Activated T-helper 1 cell treated with anti-CD3 and anti-CD28 coated beads, Interleukin-12 subunit alpha, Interleukin-12 subunit beta, Interleukin-2, Interleukin-4 antibody, amounts not matched to agents 30 ng/mL and 10 ng/mL and 1 ng/mL, durations not matched to agents 14 hours and 24 hours and 36 hours (primary cell): ENCODE data around the gene APOBEC3G. TPM values are rescaled to one million over a fixed set of nuclear protein-coding genes. Genes with fewer than 3 reads are reported as not detected.

Experiments
- DNase-seq: peaks from one replicate; pipeline ENCODE4 v3.0.0; 2021; ENCODE audit warnings: low spot score
- H3K27ac Mint-ChIP-seq: one replicate; pipeline ENCODE4 v1.8.0; 2021; ENCODE audit warnings: mild to moderate bottlenecking, mixed read lengths
- H3K27me3 Mint-ChIP-seq: one replicate; pipeline ENCODE4 v1.8.0; 2022; ENCODE audit warnings: mild to moderate bottlenecking, moderate library complexity, mixed read lengths; ENCODE audit not compliant: insufficient read depth
- H3K36me3 Mint-ChIP-seq: one replicate; pipeline ENCODE4 v1.8.0; 2021; ENCODE audit warnings: low read depth, mixed read lengths
- H3K4me1 Mint-ChIP-seq: one replicate; pipeline ENCODE4 v1.8.0; 2021; ENCODE audit warnings: low read depth, mixed read lengths
- H3K4me3 Mint-ChIP-seq: one replicate; pipeline ENCODE4 v1.8.0; 2021; ENCODE audit warnings: mild to moderate bottlenecking, moderate library complexity, mixed read lengths
- H3K9me3 Mint-ChIP-seq: one replicate; pipeline ENCODE4 v1.8.0; 2021; ENCODE audit warnings: mixed read lengths
- intact Hi-C: fragments of 100-400 bp; cut with micrococcal nuclease; formaldehyde crosslinking; loops from one replicate; pipeline ENCODE4 v1.15.1; 2024
- total RNA-seq: library from RNA; stranded (reverse); gene quantifications from 2 replicates; pipeline ENCODE4 v1.2.3, GENCODE V29; 2022

Gene APOBEC3G
- total RNA-seq, 1 donor from 2014 or later = 53.7 TPM

DNA sequence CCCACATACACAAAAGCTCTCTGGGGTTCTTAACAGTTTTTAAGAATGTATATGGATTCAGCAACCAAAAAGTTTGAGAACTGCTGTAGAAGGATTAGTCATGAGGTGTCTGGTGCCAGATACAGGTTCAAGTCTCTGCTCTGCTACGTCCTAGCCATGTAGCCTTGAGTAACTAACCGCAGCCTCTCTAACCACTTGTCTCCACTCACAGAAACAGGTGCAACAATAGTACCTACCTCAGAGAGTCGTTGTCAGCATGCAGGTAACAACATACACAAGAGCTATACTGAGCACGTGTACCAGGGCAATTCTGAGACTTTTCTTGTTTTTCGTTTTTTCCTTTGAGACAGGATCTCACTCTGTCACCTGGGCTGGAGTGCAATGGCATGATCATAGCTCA, 48.5 kb downstream of the APOBEC3G start:
- no peak overlapping the region for H3K4me3 Mint-ChIP-seq
- H3K9me3 Mint-ChIP-seq = no peaks in the 10 kb centered on the region
- intact Hi-C loops = no loop called here
- peaks cover 15% of the 10 kb centered on the region for H3K4me1 Mint-ChIP-seq
- no peaks in the 10 kb centered on the region for H3K27me3 Mint-ChIP-seq
- H3K36me3 Mint-ChIP-seq = no peaks in the 10 kb centered on the region
- DNase-seq = no peak
- no peak overlapping the region for H3K27ac Mint-ChIP-seq

DNA sequence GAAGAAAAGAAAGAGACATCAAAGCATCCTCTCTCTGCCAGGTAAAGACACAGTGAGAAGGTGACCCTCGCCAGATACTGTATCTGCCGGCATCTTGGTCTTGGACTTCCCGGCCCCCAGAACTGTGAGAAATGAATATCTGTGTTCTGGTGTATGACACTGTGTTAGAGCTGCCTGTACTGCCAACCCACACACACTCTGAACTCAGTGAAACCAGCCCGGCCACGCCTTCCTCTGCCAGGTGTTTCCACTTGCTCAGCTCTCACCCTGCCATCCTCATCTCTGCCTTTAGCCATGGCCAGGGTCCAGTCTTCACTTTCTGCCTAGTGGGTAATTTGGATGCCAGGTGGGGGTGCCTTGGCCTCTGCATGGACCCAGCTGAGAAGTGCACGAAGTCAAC, 51.4 kb downstream of the APOBEC3G start:
- peaks cover 7% of the 10 kb centered on the region for H3K4me1 Mint-ChIP-seq
- no peaks in the 10 kb centered on the region for H3K36me3 Mint-ChIP-seq
- intact Hi-C loops = no loop called here
- H3K27me3 Mint-ChIP-seq = no peaks in the 10 kb centered on the region
- no peak overlapping the region for H3K4me3 Mint-ChIP-seq
- H3K27ac Mint-ChIP-seq = no peak overlapping the region
- H3K9me3 Mint-ChIP-seq = no peaks in the 10 kb centered on the region
- no peak for DNase-seq

GRCh38 chr22:39129081-39129480, 52.0 kb downstream of the APOBEC3G start:
- H3K27ac Mint-ChIP-seq = no peak overlapping the region
- H3K9me3 Mint-ChIP-seq = no peaks in the 10 kb centered on the region
- no peak for DNase-seq
- intact Hi-C loops = no loop called here
- H3K4me1 Mint-ChIP-seq = peaks cover 7% of the 10 kb centered on the region
- H3K4me3 Mint-ChIP-seq = no peak overlapping the region
- no peaks in the 10 kb centered on the region for H3K36me3 Mint-ChIP-seq
- no peaks in the 10 kb centered on the region for H3K27me3 Mint-ChIP-seq

- no peaks in the 10 kb centered on the region for H3K36me3 Mint-ChIP-seq
- H3K9me3 Mint-ChIP-seq = no peaks in the 10 kb centered on the region
- no peak overlapping the region for H3K4me3 Mint-ChIP-seq
- H3K27ac Mint-ChIP-seq = no peak overlapping the region
- no peaks in the 10 kb centered on the region for H3K27me3 Mint-ChIP-seq
- peaks cover 7% of the 10 kb centered on the region for H3K4me1 Mint-ChIP-seq
- no peak for DNase-seq
- intact Hi-C loops = no loop called here
Observed at GRCh38 chr22:39129746-39130145, 52.7 kb downstream of the APOBEC3G start.

DNA sequence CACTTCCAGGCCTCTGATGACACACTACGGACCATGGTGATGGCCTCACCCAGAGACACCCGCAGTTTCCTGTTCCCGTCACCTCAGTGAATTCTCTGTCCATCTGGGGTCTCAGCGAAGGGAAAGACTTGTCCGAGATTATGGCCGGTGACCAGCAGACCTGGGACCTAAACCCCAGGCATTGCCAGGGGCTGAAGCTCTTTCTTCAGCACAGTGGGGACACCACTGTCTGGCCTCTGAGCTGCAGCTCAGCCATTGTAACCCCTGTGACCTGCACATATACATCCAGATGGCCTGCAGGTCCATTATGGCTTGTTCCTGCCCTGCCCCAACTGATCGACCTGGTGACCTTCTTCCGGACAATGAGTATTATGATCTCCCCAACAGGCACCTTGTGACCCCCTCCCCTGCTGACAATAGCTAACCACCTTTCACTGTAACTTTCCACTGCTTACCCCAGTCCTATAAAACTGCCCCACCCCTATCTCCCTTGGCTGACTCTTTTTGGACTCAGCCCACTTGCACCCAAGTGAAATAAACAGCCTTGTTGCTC, 53.2 kb downstream of the APOBEC3G start:
- no peaks in the 10 kb centered on the region for H3K9me3 Mint-ChIP-seq
- DNase-seq = no peak
- intact Hi-C loops = no loop called here
- H3K27ac Mint-ChIP-seq = no peak overlapping the region
- H3K27me3 Mint-ChIP-seq = no peaks in the 10 kb centered on the region
- no peak overlapping the region for H3K4me3 Mint-ChIP-seq
- peaks cover 7% of the 10 kb centered on the region for H3K4me1 Mint-ChIP-seq
- no peaks in the 10 kb centered on the region for H3K36me3 Mint-ChIP-seq

- Mint-ChIP-seq H3K27me3 (no peaks in the 10 kb centered on the region), H3K27ac (no peak overlapping the region), H3K4me3 (no peak overlapping the region), H3K36me3 (no peaks in the 10 kb centered on the region), H3K9me3 (no peaks in the 10 kb centered on the region), H3K4me1 (peaks cover 7% of the 10 kb centered on the region)
- intact Hi-C loops = no loop called here
- no peak for DNase-seq
Observed at GRCh38 chr22:39130892-39131855, 54.1 kb downstream of the APOBEC3G start.

DNA sequence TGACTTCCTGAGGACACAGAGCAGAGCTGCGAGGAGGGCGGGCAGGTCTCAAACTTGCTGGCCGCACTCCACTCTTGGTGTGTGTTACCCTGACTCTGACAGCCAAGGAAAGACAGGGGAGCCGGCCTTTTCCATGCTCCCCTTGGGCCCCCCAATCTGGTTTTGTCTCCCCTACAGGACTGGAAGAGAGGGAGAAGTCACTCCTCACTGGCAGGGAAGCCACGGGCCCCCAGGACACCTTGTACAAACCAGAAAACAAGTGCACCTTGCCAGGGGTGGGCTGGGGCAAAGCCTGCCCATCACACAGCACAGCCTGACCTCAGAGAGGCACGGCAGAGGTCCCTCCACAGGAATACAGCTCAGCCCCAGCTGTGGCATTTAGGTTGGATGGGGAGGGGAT, 55.2 kb downstream of the APOBEC3G start:
- Mint-ChIP-seq H3K36me3 (no peaks in the 10 kb centered on the region), H3K4me3 (no peak overlapping the region)

DNA sequence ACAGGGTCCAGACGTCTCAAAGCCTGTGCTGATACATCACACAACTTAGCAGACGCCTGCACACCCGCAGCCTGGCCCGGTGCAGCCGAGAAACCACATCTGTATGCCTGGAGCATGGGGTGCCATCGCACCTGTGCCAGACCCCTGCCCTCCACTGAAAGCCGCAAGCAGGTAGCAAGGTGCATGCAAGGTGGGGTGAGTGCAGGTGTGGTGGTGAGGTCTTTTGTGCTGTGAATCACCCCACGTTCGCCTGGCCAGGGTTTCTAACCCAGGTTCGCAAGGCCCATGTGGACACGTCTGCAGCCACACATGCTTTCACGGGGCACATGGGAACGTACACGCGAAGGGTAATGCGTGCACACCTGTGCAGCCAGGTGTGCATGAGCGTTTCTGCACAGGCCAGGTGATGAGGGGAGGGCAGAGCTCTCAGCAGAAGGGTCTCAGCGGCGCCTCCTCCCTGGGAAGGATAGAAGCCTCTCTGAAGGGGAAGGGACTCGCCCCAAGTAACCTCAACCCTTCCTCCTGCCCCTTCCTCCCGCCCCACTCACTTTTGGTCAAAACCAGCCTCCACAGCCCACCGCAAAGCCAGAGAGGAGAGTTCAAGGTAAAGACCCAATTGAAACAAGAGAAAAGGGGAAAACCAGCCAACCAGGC, 55.9 kb downstream of the APOBEC3G start:
- Mint-ChIP-seq H3K9me3 (no peaks in the 10 kb centered on the region), H3K36me3 (no peaks in the 10 kb centered on the region), H3K4me1 (peaks cover 7% of the 10 kb centered on the region), H3K27me3 (peaks cover 2% of the 10 kb centered on the region), H3K27ac (no peak overlapping the region), H3K4me3 (no peak overlapping the region)
- no peak for DNase-seq
- intact Hi-C loops = no loop called here

More for the DNA sequence above, 55.2 kb downstream of the APOBEC3G start:
- H3K27ac Mint-ChIP-seq = no peak overlapping the region
- no peak for DNase-seq
- peaks cover 2% of the 10 kb centered on the region for H3K27me3 Mint-ChIP-seq
- no peaks in the 10 kb centered on the region for H3K9me3 Mint-ChIP-seq
- intact Hi-C loops = no loop called here
- peaks cover 7% of the 10 kb centered on the region for H3K4me1 Mint-ChIP-seq

GRCh38 chr22:39133871-39134270, 56.8 kb downstream of the APOBEC3G start:
- no peak for DNase-seq
- peaks cover 7% of the 10 kb centered on the region for H3K4me1 Mint-ChIP-seq

DNA sequence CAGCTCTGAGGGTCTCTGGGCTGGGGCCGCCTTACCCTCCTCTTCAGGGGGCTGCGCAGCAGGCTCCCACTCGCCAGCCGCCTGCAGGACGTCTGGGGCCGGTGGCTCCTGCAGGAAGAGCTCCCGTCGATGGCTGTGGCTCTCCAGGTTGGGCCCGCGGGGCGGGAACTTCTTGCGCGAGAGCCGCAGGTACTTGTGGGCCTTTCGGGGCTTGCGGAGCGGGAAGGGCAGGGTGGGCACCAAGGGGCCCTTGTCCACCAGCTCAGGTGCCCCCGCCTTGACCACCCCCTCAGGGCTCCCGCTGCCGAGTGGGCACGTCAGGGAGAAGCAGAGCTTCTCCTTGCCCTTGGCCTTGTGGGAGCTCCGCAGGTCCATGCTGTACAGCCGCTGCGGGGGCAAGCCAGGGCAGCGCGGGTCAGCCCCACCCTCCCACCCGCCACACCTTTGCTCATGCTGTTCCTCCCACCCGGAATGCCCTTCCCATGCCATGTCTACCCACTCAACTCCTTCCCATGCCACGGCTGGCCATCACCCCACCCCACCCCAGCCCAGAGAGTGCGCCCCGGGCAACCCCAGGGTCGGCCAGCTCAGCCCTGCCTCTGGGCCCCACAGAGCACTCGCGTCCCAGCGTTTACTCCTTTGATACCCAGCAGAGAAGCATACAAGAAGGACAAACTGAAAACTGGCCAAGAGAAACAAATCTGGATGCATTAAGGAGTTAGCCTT, 57.5 kb downstream of the APOBEC3G start:
- no peak for DNase-seq
- Mint-ChIP-seq H3K9me3 (no peaks in the 10 kb centered on the region), H3K27me3 (peaks cover 2% of the 10 kb centered on the region), H3K4me3 (no peak overlapping the region), H3K4me1 (peaks cover 7% of the 10 kb centered on the region), H3K36me3 (no peaks in the 10 kb centered on the region), H3K27ac (no peak overlapping the region)
- intact Hi-C loops = no loop called here

More at GRCh38 chr22:39133871-39134270, 56.8 kb downstream of the APOBEC3G start:
- H3K27me3 Mint-ChIP-seq = peaks cover 2% of the 10 kb centered on the region
- H3K27ac Mint-ChIP-seq = no peak overlapping the region
- intact Hi-C loops = no loop called here
- H3K36me3 Mint-ChIP-seq = no peaks in the 10 kb centered on the region
- no peaks in the 10 kb centered on the region for H3K9me3 Mint-ChIP-seq
- no peak overlapping the region for H3K4me3 Mint-ChIP-seq

- intact Hi-C loops = no loop called here
- H3K4me3 Mint-ChIP-seq = no peak overlapping the region
- H3K27ac Mint-ChIP-seq = no peak overlapping the region
Observed at GRCh38 chr22:39135092-39135896, 58.2 kb downstream of the APOBEC3G start.

DNA sequence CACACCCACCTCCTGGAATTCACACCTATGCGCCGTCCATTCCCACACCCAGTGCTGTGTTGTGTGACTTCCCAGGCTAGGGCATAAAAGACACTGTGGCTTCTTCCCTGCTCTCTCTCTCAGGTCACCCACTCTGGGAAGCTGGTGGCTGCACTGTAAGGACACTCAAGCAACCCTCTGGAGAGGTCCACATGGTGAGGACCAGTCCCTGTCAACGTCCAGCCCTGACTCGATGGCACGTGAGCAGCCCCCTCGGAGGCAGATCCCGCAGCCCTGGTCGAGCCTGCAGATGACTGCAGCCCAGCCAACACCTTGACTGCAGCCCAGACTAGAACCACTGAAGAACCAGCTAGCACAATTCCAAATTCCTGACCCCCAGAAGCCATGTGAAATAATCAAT, 59.2 kb downstream of the APOBEC3G start:
- Mint-ChIP-seq H3K27me3 (peaks cover 2% of the 10 kb centered on the region), H3K4me1 (peaks cover 6% of the 10 kb centered on the region), H3K27ac (no peak overlapping the region), H3K9me3 (no peaks in the 10 kb centered on the region), H3K4me3 (no peak overlapping the region), H3K36me3 (no peaks in the 10 kb centered on the region)
- intact Hi-C loops = no loop called here
- DNase-seq = no peak

More at GRCh38 chr22:39135092-39135896, 58.2 kb downstream of the APOBEC3G start:
- Mint-ChIP-seq H3K27me3 (peaks cover 2% of the 10 kb centered on the region), H3K36me3 (no peaks in the 10 kb centered on the region), H3K4me1 (peaks cover 7% of the 10 kb centered on the region), H3K9me3 (no peaks in the 10 kb centered on the region)
- no peak for DNase-seq
